GM21526 (cell line): ENCODE results near the gene PGP.
"Not testable (repeated sequence)": the region's sequence is repeated elsewhere in the genome, so short reads cannot be mapped to it uniquely, and the experiment has no call there.

Source experiments
- ATAC-seq: cut with Tn5 transposase; IDR thresholded peaks from one replicate; pipeline ENCODE4 v1.9.1; 2021; ENCODE audit warnings: moderate library complexity; ENCODE audit not compliant: unreplicated experiment, low FRiP score

Gene PGP

DNA sequence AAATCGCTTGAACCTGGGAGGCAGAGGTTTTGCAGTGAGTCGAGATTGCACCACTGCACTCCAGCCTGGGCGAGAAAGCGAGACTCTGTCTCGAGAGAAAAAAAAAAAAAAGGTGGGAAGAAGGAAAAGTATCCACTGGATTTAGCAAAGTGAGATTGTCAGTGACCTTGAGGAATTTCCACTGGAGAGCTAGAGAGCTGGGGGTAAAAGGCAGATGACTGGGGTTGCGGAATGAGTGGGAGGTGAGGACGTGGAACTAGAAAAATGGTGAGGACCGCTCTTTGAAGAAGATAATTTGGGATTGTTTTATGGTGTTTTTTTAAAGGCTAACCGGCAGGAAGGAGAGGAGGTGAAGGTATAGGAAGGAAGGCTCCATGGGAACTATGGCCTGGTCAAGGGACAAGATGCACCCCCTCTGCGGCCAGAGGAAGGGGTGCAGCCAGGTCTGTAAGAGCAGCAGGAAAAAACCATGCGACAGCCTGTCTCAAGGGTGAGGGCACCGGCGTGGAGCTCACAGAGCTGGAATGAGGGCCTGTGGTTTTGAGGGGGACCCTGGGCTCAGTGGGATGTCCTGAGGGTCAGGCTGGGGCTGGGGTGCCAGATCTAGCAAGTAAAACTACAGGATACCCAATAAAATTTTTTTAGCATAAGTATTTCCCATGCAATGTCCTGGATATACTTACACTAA, 10.1 kb downstream of the PGP start:
- no peak for ATAC-seq

DNA sequence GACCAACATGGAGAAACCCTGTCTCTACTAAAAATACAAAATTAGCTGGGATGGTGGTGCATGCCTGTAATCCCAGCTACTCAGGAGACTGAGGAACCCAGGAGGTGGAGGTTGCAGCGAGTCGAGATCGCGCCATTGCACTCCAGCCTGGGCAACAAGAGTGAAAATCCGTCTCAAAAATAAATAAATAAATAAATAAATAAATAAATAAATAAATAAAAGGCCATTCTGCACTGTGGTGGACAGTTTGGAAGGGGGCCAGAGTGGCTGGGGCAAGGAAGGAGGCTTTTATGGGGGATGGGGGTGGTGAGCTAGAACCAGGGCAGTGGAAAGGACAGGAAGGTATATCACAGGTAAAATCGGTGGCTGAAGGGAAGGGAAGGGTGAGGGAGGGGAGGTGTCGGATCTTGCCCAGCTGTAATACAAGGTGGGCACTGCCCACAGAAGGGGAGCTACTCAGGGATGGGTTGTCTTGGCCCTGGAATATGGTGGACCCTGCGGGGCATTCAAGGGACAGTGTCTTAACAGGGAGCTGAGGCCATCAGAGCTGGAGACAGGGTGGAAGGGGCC, 11.4 kb downstream of the PGP start:
- not testable (repeated sequence) for ATAC-seq

DNA sequence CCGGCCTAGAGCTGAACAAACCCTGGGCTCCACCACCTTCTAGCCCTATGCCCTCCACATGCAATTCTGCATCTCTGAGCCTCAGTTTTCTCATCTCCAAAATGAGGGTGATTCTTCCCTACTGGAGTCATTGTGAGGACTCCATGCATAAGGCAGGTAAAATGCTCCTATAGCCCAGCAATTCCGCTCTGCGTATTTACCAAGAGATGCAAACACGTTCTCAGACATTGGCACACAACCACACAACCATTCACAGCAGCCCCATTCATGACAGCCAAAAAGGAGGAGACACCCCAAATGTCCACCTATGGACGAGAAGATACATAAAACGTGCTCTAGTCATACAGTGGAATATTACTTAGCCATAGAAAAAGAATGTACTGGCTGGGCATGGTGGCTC, 14.3 kb downstream of the PGP start:
- no peak for ATAC-seq

DNA sequence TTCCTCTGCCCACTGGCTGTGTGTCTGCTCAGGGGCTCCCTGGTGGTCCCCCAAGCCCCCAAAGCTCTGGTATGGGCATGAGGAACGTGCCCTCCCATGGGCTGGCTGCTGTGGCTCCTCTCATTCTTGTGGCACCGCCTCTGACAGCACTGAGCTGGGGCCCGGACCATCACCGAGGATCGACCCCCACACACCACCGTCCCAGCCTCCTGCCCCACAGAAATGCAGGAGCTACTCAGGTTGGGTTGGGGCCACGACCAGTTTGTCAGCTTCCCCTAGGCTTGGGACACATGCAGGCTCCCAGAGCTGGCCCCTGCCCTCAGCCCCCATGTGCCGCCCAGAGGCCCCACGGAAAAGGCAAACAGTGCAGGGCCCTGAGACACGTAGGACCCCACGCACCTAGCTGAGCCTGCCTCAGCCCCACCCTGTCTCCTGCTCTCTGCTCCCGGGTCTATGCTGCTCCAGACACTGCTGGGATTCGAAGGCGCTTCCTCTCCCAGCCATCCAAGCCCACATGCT, 15.0 kb downstream of the PGP start:
- no peak for ATAC-seq

DNA sequence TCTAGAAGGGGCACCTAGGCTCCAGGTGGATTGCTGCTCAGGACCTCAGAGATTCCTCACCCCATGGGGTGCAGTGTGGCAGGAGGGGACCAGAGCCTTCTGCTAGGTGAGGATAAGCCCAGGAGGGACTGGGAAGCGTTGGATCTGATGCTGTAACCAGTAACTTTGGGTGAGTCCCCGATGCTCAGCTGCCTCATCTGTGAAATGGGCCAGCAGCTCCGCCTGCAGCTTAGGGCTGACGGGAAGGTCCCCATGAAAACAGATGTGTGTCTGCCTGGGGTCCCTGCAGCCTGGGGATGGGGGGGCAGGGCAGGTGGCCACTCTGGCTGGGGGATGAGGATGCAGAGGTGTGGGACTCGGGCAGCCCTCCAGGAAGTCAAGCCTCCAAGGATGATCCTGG, 15.5 kb downstream of the PGP start:
- no peak for ATAC-seq

DNA sequence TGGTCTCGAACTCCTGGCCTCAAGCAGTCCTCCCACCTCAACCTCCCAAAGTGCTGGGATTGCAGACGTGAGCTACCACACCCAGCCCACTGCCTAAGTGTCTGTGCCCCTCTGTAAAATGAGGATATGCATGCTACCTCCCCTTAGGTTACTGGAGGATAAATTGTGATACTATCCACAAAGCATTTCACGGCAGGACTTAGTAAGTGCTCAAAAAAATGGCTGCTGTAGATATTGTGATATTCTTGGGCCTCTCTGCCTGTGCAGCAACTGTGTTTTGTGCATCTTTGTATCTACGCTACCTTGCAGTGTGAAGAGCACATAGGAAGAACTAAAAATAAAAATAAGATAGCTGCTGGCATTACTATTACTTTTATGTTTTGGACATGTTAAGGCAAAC, 16.4 kb downstream of the PGP start:
- no peak for ATAC-seq

DNA sequence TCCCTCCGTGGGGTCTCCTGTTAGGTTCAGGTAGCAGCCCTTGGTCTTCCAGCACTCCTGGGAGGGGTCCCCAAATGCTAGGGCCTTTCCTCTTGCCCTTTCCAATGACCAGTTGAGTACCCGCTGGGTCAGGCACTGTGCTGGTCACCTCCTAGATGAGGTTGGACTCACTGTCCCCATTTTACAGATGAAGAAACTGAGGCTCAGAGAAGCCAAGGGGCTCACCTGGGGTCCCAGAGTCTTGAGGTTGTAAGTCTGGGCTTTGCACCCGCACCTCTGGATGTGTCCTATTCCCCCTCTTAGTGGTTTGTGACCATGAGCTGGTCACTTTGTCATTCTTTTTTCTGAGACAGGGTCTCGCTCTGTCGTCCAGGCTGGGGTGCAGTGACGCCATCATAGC, 16.9 kb downstream of the PGP start:
- no peak for ATAC-seq

DNA sequence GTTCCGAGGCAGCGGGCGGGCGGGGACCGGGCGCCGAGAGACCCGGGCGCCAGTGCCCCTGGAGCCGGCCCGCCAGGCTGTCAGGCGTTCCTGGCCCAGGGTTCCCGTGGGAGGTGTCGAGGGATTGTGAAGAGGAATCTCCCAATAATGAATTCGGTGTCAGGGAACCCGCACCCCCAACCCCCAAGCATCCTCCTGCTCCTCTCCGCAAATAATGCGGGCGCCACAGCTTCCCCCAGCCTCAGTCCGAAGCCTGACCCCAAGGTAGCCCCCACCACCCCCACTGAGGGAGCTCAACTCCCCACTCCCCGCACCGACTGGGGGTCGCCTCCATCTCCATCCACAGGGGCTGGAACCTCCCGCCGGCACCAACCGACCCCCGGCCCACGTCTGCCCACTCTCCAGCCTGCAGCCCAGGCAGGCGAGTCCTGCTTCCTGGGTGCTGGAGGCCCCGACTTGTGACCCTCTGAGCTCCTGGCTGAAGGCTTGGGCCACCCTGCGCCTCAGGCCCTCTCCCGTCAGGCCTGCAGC, 17.6 kb downstream of the PGP start:
- ATAC-seq, result no peak

DNA sequence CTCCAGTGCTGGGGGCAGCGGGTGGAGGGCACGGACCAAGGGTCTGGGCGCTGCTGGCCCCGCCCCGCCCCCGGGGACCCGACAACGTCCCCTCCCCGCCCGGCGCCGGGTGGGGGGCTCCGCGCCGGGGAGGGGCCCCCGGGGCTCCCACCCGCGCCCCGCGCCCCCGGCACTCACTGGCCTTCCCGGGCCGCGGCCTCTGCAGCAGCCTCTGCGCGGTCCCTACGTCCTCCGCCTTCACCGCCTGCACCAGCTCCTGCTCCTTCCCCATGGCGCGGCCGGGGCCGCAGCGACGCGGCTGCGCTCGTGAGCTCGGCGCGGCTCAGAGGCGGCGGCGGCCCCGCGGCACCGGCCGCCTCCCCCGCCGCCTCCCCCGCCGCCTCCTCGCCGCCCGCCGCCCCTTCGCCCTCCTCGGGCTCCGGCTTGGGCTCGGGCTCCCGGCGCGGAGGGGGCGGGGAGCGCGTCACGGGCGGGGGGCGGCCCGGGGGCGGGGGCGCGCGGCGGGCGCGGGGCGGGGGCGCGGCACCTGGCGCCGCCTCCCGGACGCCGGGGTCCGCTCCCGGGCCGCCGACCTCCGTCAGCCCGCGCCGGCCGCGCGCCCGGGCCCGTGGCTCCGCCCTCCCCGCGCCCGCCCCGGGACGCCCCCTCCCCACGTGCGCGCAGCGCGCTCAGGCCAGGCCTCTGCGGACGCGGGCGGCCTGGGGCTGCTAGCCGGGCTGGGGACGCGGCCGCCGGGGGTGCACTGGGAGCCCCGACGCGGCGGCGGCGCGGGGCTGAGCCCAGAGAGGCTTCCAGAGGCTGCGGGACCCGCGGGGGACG, 18.3 kb downstream of the PGP start, which contains the start of gene CASKIN1:
TSS of gene CASKIN1 (minus strand) at position 444 of the 819 bp plus-strand sequence. CDS start at position 271, 173 bp downstream.
- ATAC-seq, result no peak

DNA sequence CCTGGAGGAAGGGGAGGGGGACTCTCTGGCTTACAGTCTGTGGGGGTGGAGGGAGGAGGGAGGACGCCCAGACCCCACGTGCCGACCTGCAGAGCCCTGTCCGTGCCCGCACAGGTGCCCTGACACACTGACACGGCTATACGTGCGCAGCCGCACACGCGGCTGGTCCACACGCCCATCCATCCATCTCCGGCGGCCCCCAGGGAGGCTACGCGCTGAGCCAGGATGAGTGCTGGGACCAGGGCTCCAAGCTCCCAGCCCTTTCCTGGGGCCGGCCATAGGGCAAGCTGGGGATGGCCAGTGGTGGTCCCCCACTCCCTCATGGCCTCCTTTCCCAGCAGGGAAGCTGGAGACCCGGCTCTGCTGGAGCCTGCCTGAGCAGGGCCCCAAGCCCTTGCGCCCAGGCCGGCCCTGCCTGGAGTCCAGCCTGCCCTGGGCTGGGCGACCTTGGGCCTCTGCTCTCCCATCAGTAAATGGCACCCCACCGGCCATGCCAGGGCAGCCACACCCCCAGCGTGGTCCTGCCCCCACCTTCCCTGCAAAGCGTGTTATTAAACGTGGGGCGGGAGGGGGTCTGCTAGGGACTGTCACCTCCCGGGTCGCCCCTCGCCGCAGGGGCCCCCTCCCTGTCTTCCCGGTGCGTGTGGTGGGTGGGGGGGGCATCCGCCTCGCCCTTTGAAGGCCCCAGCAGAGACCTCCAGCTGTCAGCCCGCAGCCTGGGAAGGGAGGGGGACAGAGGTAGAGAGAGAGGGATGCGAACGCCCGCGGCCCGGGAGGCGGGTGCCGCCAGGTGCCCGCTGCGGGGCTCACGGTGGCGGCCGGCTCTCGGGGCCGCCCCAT, 19.1 kb downstream of the PGP start:
- ATAC-seq, result no peak

DNA sequence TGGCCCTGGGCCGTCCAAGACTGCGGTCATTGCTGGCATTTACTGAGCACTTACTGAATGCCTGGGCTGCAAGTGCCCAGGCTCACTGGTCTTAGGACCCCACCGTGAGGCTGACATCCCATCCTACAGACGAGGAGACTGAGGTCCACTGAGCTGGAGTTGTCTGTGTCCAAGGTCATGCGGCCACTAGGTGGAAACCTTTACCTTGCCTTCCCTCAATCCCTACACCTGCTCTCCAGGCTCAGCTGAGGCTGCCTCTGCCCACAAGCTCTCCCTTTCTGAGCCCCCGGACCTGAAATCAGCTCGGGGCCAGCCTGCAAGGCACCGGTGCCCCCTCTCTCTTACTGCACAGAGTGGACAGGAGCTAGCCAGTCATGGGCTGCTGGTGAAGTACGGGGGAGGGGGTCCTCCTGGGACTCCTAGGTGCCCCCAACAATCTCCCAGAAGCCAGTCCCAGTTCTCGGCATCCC, 19.8 kb downstream of the PGP start:
- no peak for ATAC-seq

DNA sequence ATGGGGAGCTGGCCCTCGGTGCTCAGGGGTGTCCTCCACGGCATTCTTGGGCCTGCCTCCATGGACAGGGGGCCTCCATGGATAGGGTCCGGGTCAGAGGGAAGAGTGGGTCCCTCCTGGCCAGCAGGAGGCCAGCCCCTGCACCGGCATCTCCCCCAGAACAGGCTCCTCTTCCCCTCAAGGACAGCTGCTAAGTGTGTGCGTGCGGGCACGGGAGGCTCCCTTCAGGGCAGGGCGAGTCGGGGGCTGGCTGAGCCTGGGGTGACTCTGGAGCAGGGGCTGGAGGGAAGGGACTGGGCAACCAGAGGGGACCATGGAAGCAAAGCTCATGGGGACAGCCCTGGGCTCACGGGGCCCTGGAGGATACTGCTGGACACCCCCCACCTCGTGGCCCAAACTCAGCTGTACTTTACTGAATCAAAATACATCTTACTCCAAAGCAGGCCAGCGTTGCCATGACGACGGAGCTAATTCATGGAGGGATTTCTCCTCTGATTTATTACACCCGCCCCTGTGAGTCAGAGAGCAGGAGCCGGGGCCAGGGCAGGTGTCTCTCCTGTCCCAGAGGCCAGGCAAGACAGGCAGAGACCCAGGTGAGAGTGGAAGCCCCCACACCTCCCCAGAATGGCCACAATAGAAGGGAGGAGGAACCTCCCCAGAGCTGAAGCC, 20.3 kb downstream of the PGP start:
- no peak for ATAC-seq

DNA sequence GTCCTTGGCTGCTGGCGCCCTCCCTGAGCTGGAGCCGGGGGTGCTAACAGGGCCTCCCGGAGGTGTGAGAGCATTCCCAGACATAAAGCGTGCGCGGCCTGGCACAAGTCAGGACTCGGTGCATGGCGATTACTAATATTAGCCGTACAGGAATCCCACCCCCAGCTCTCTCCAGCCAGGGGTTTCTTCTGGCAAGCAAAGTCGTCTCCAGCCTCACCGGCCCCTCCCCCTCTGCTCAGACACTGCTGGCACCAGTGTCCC, 23.3 kb downstream of the PGP start:
- ATAC-seq, result no peak

DNA sequence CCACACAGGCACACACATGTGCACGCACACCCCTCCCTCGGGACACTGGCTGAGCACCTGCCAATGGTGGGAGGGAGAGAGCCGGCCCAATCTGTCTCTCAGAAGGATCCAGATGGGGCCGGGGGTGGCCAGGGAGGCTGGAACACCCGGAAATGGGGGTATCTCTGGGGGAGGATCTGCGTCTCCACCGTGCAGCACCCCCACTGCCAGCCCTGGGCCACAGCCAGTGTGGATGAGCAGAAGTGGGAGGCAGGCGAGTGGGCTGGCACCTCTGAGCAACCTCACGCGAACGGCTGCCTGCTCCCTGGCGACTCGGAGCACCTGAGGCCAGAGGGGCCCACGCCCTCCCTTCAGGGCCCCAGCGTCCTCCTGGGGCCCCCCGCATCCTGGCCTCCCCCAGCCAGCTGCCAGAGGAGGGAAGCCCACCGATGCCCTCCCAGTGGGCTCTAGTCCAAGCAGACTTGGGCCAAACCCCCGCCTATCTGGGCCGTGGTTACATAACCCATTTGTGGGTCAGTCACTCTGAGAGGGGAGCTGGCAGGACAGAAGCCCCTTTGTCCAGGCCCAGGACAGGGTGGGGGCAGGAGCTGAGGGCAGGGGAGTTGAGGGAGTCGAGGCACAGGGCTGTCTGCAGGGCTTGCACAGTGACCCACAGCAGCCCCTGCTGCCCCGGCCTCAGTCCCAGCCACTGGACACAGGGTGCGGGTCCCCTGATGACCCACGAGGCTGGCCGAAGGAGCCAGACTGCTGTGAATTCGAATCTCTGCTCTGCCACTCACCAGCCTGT, 23.8 kb downstream of the PGP start:
- no peak for ATAC-seq

DNA sequence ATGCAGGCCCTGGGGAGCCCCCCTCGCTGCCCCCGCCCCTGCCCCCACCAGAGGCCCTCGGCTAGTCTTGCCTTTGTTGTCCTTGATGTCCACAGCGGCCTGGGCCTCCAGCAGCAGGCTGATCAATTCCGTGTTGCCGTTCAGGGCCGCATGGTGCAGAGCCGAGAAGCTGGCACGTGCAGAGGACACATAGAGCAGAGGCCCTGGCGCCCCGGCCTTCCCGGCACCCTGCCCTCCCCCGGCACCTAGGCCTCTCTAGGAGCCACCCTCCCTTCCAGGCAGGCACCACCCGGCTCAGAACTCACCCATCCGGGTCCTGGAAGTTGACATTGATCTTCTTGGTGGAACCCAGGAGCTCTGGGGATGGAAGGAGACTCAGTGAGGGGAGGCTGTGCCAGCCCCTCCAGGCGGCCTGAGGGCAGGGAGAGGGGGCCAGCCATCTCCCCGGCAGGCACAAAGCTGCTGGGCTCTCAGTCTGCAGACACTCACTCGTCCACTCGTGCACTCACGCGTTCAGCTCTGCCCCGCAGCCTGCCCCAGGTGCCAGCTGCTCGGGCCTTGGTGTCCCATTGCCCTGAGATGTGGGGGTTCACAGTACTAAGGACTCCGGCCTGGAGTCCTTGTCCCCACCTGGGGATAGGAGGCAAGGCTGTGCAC, 24.5 kb downstream of the PGP start:
- ATAC-seq, result no peak

DNA sequence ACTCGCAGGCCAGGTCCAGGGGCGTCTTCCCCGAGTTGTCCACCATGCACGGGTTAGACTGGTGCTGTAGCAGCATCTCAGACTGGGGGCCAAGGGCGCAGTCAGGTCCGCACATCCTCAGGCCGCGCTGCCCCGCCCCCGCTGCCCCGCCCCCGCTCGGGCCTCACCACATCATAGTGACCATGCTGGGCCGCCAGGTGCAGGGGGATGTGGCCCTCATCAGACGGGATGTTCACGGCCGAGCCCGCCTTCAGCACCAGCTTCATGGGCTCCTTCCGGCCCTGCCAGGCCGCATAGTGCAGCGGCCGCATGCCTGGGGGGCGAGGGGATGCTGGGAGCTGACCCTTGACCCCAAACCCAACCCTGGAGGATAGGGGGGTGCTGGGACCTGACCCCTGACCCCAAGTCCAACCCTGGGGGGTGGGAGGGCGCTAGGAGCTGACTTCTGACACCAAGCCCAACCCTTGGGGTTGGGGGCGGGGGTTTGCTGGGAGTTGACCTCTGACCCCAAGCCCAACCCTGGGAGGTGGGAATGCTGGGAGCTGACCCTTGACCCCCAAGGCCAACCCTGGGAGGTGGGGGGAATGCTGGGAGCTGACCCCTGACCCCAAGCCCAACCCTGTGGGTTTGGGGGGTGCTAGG, 25.3 kb downstream of the PGP start:
- no peak for ATAC-seq

DNA sequence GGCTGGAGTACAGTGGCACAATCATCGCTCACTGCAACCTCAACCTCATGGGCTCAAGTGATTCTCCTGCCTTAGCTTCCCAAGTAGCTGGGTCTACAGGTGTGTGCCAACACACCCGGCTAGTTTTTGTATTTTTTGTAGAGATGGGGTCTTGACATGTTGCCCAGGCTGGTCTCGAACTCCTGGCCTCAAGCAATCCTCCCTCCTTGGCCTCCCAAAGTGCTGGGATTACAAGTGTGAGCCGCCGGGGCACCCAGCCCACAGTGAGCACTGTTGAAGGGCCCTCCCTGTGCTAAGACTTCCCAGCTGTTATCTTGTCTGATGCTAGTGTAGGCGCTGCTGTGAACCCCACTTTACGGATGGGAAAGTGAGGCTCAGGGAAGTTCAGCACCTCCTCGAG, 26.2 kb downstream of the PGP start:
- ATAC-seq, result no peak

DNA sequence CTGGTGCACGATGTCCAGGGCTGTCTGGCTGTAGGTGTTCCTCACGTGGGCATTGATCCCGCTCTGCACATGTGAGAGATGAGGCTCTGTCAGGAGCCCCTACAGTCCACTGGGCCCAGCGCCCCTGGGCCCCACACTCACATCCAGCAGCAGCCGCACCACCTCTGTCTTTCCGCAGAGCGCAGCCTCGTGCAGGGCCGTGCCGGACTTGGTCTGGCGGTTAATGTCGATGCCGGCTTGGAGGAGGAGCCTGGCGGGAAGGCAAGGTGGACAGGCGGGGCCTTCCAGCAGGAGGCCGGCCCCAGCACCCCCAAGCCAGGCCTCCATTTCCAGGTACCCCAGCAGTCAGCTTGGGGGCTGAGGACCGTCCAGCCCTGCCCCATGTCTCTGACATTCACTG, 27.4 kb downstream of the PGP start:
- no peak for ATAC-seq
